Esophagus mucosa (tissue), 1 donor: ENCODE data around the gene TOMM7. TPM values are rescaled to one million over a fixed set of nuclear protein-coding genes. Genes with fewer than 3 reads are reported as not detected.
"Not testable (repeated sequence)": the region's sequence is repeated elsewhere in the genome, so short reads cannot be mapped to it uniquely, and the experiment has no call there.

Source experiments
- ATAC-seq: fragments of 200-7000 bp; cut with Tn5 transposase; one replicate; pipeline ENCODE4 v1.9.1; 2020
- total RNA-seq: library from RNA; stranded (reverse); gene quantifications from one replicate; pipeline ENCODE4 v1.2.4, GENCODE V29; 2023
- donor health status: DM: yes; HTN: yes; CAD: no.

The TOMM7 gene
- total RNA-seq, 1 donor from 2014 or later: 253 TPM

GRCh38 chr7:22819476-22819875 lies 3.2 kb downstream of the TOMM7 start:
- no peak for ATAC-seq

- ATAC-seq: no peak
Observed at GRCh38 chr7:22814261-22815208, 8.1 kb downstream of the TOMM7 start.

- no peak for ATAC-seq
Observed at GRCh38 chr7:22812353-22812752, 10.3 kb downstream of the TOMM7 start.

- ATAC-seq: no peak
Observed at GRCh38 chr7:22811746-22812280, 10.8 kb downstream of the TOMM7 start.

GRCh38 chr7:22810843-22811242 lies 11.8 kb downstream of the TOMM7 start:
- no peak for ATAC-seq

- no peak for ATAC-seq
Observed at GRCh38 chr7:22809902-22810642, 12.6 kb downstream of the TOMM7 start.

GRCh38 chr7:22808140-22808539 lies 14.5 kb downstream of the TOMM7 start:
- ATAC-seq: no peak

GRCh38 chr7:22806752-22807151 lies 15.9 kb downstream of the TOMM7 start:
- no peak for ATAC-seq

- ATAC-seq: no peak
Observed at GRCh38 chr7:22805227-22805626, 17.4 kb downstream of the TOMM7 start.

- not testable (repeated sequence) for ATAC-seq
Observed at GRCh38 chr7:22802831-22803230, 19.8 kb downstream of the TOMM7 start.

GRCh38 chr7:22802426-22802825 lies 20.2 kb downstream of the TOMM7 start:
- ATAC-seq: no peak

- no peak for ATAC-seq
Observed at GRCh38 chr7:22801912-22802311, 20.7 kb downstream of the TOMM7 start.

- ATAC-seq: no peak
Observed at GRCh38 chr7:22799633-22800032, 23.0 kb downstream of the TOMM7 start.

- ATAC-seq: no peak
Observed at GRCh38 chr7:22793593-22794462, 28.8 kb downstream of the TOMM7 start.

- no peak for ATAC-seq
Observed at GRCh38 chr7:22791204-22792158, 31.2 kb downstream of the TOMM7 start.

GRCh38 chr7:22790640-22791039 lies 32.0 kb downstream of the TOMM7 start:
- not testable (repeated sequence) for ATAC-seq

GRCh38 chr7:22787951-22788350 lies 34.7 kb downstream of the TOMM7 start:
- no peak for ATAC-seq

- no peak for ATAC-seq
Observed at GRCh38 chr7:22786290-22786932, 36.2 kb downstream of the TOMM7 start.

- ATAC-seq: no peak
Observed at GRCh38 chr7:22784346-22784745, 38.3 kb downstream of the TOMM7 start.

GRCh38 chr7:22783421-22783820 lies 39.2 kb downstream of the TOMM7 start:
- no peak for ATAC-seq
